H7 (cell line): Measurements from ENCODE around the gene STAC. TPM values are rescaled to one million over a fixed set of nuclear protein-coding genes. Genes with fewer than 3 reads are reported as not detected.

Experiments
- DNase-seq: peaks from one replicate; pipeline ENCODE4 v3.0.0; 2012
- H3K27me3 ChIP-seq: 2 replicates; pipeline ENCODE4 v1.6.0; 2011; ENCODE audit warnings: mild to moderate bottlenecking, low read length; ENCODE audit not compliant: control insufficient read depth, insufficient read depth
- H3K36me3 ChIP-seq: replicated peaks from 2 replicates; pipeline ENCODE4 v1.5.1; 2011; ENCODE audit warnings: low read length; ENCODE audit not compliant: control insufficient read depth, insufficient read depth
- H3K4me3 ChIP-seq: 2 replicates; pipeline ENCODE4 v1.5.1; 2011; ENCODE audit warnings: low read depth, mild to moderate bottlenecking, control low read depth, low read length, moderate library complexity; ENCODE audit not compliant: insufficient read depth
- total RNA-seq: library from RNA; depleted of rRNA; stranded (reverse); fragments of >200 nt; shearing (Covaris generic); gene quantifications from 2 replicates; pipeline ENCODE4 v1.2.3, GENCODE V29; 2014

Gene STAC
- total RNA-seq, 1 experiment from 2014 or later, result 5.2 TPM

GRCh38 chr3:36591959-36592358 lies 211.7 kb downstream of the STAC start:
- Histone ChIP-seq H3K4me3 (no peak overlapping the region), H3K36me3 (no peaks in the 10 kb centered on the region), H3K27me3 (no peaks in the 10 kb centered on the region)
- no peak for DNase-seq

- H3K4me3 ChIP-seq, result no peak overlapping the region
- no peaks in the 10 kb centered on the region for H3K27me3 ChIP-seq
- no peaks in the 10 kb centered on the region for H3K36me3 ChIP-seq
- DNase-seq, result no peak
Observed at GRCh38 chr3:36595511-36595910, 215.2 kb downstream of the STAC start.

GRCh38 chr3:36596419-36596818 lies 216.1 kb downstream of the STAC start:
- DNase-seq, result no peak
- Histone ChIP-seq H3K27me3 (no peaks in the 10 kb centered on the region), H3K36me3 (no peaks in the 10 kb centered on the region), H3K4me3 (no peak overlapping the region)

- H3K36me3 ChIP-seq, result no peaks in the 10 kb centered on the region
- DNase-seq, result no peak
- no peaks in the 10 kb centered on the region for H3K27me3 ChIP-seq
- no peak overlapping the region for H3K4me3 ChIP-seq
Observed at GRCh38 chr3:36597422-36597821, 217.1 kb downstream of the STAC start.
